GM12874 (cell line): ENCODE measurements around the gene NTRK2.

Source experiments
- TF ChIP-seq, protein P1 (sequence below): IDR thresholded peaks from 2 replicates; pipeline ENCODE4 v1.5.1; 2011; ENCODE audit warnings: low read depth, mild to moderate bottlenecking, control low read depth, low read length, moderate library complexity; ENCODE audit not compliant: insufficient read depth

NTRK2 gene

DNA sequence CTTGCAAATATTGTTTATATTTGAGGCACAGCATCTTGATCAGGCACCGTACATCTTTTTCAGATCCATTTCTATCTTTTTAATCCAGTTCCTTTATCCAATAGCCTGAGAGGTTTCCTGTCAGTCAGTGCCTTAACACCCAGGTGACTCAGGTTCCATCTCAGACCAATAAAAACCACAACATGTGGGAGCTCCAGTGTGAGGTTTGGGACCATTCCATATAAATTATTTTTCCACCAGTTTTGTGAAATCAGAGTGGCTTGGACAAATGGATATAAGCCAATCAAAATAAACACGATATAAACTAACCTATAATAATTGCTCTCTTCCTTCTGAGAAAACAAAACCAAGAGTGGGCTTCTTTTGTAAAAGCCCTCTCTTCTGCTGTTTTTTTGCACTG is 351.3 kb downstream of the NTRK2 start:
- TF ChIP-seq, protein P1, sequence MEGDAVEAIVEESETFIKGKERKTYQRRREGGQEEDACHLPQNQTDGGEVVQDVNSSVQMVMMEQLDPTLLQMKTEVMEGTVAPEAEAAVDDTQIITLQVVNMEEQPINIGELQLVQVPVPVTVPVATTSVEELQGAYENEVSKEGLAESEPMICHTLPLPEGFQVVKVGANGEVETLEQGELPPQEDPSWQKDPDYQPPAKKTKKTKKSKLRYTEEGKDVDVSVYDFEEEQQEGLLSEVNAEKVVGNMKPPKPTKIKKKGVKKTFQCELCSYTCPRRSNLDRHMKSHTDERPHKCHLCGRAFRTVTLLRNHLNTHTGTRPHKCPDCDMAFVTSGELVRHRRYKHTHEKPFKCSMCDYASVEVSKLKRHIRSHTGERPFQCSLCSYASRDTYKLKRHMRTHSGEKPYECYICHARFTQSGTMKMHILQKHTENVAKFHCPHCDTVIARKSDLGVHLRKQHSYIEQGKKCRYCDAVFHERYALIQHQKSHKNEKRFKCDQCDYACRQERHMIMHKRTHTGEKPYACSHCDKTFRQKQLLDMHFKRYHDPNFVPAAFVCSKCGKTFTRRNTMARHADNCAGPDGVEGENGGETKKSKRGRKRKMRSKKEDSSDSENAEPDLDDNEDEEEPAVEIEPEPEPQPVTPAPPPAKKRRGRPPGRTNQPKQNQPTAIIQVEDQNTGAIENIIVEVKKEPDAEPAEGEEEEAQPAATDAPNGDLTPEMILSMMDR = no peak

DNA sequence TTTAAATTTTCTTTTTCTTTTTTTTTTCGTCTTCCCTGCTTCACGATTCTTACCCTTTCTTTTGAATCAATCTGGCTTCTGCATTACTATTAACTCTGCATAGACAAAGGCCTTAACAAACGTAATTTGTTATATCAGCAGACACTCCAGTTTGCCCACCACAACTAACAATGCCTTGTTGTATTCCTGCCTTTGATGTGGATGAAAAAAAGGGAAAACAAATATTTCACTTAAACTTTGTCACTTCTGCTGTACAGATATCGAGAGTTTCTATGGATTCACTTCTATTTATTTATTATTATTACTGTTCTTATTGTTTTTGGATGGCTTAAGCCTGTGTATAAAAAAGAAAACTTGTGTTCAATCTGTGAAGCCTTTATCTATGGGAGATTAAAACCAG is 352.2 kb downstream of the NTRK2 start:
- TF ChIP-seq, protein P1 = no peak

DNA sequence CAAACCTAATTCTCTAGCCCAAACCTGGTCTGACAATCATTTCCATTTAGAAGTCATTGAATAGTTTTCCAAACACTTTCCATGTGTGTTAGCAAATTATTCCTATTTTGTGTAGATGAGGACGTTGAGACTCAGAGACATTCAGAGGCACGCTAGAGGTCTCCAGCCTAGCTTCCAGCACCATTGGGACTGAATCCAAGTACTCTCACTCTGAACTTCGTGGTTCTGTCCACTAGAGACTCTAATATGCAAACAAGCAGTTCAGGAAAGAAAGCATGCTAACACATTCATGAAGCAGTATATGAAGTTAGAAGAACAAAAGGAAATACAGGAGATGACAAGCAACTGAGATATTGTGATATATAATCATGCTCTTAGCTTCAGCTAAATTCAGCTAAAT is 354.8 kb downstream of the NTRK2 start:
- TF ChIP-seq, protein P1 = no peak

DNA sequence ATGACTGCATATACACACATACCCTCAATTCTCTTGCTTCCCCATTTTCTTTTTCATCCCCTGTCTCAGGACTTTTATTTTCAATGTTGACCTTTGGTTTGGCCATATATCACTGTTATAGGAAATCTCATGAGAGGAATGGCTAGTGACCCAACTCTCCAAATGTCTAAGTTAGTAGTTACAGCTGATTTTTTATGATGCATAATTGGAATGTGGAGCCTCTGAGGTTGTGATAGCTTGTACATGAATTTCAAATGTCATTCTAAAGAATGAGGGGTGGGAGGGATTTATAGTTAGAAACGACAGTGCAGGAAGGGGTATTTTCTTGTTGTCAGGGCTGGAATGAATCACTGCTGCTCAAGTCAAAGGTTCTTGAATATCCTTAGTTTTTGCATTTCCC is 356.1 kb downstream of the NTRK2 start:
- TF ChIP-seq, protein P1 = no peak

DNA sequence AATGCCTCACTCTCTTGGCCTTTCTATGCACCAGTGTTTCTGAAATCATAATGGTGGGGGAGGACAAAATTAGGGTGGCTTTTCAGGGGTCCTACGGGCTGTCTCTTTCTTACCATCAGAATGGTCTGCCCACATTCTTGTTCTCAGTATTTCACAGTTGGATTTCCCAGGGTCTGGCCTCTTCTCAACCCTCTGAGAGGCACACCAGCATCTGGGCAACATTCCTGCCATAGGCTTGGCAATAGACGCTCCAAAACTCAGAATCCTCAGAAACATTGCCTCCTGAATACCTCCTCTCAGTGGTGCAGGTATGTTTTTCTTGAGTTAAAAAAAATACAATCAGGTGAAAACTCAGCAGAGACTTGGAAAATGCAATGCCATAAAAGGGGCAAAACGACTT is 358.3 kb downstream of the NTRK2 start:
- TF ChIP-seq, protein P1 = no peak

DNA sequence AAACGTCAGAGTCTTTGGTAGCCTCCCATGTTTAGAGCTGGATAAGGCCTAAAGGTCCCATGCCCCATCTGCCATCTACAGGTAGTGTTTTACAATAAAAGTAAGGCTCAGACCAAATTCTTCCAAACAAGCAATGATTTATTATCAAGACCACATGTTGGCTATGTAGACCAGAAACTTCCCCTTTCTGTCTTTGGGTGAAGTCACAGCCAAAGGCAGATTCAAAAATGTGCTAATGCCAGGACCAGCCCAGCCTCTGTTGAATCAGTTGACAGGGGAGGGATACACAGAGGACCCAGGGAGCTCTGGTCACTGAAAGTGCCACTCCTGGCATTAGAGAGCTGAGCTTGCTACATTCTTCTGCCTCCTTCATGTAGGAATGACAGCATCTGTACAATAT is 360.8 kb downstream of the NTRK2 start:
- TF ChIP-seq, protein P1 = no peak

DNA sequence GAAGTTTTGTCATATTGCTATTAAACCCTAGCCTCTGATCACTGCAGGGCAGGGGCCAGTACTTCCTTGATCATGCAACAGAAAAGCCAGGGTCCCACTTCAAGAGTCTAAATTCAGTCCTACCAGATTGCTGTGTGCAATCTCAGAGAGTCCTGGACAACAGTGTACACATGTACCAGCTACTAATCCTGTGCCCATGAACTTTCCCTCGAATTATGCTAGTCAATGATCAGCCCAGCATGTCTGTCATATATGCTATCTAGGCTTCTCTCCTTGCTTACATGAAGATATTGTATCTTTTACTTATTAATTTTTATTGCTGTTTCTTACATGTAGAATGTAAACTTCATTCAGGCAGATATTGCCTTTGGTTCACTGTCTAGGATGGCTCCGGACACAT is 367.0 kb downstream of the NTRK2 start:
- TF ChIP-seq, protein P1 = no peak

DNA sequence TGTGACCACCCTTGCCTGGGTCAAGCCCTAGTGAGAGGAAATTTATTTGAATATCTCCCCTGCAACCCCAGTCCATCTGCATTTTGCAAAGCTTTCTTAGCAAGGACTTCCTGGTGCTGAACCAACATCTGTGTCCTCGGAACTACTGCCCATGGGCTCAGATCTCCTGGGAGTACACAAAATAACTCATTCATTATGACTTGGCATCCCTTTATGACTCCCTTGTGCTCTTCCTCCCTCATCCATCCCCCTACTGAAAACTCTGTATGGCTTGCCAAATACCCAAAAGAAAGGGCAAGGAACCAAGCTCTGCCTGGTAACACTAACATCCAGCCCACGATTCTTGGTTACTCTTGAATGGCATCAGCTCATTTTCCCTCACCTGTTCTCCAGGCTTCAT is 368.5 kb downstream of the NTRK2 start:
- TF ChIP-seq, protein P1 = no peak
